ENCODE results near the gene SNX9.

- TF ChIP-seq EZH2 (IDR thresholded peaks at IDR 0.05; ENCODE audit: insufficient read depth, low read length) (no peak), CTCF (IDR thresholded peaks at IDR 0.05; ENCODE audit: insufficient read depth, low read depth, low read length) (no peak)
These were observed 158.5 kb downstream of the SNX9 start, which contains the start of gene SYNJ2 for GRCh38 chr6:157981395-157982101.
